Tibial nerve (tissue), 3 donors: ENCODE measurements around the gene ATP2A2.

Experiments
- CTCF ChIP-seq, 5 experiments: fragments of 200-600 bp in 3 of 5; fragments of 450-650 bp in 2 of 5; sonication (generic) in 3 of 5; IDR thresholded peaks; one replicate each; pipeline ENCODE4 v1.5.1; 2016 to 2019; ENCODE audit warnings: antibody characterized with exemption in 5 of 5, mild to moderate bottlenecking in 3 of 5, moderate library complexity in 2 of 5
- POLR2A ChIP-seq, 2 donors: fragments of 450-650 bp; IDR thresholded peaks; one replicate each; pipeline ENCODE4 v1.6.1; 2017; ENCODE audit warnings: antibody characterized with exemption in 2 of 2, mild to moderate bottlenecking in 2 of 2, moderate library complexity in 2 of 2

GRCh38 chr12:110249716-110250225, 31.3 kb upstream of the ATP2A2 start:
- TF ChIP-seq CTCF (IDR thresholded peaks at IDR 0.05), result no peak
- no peak for TF ChIP-seq POLR2A (IDR thresholded peaks at IDR 0.05)
